ENCODE measurements around the gene ADGRA3.

DNA sequence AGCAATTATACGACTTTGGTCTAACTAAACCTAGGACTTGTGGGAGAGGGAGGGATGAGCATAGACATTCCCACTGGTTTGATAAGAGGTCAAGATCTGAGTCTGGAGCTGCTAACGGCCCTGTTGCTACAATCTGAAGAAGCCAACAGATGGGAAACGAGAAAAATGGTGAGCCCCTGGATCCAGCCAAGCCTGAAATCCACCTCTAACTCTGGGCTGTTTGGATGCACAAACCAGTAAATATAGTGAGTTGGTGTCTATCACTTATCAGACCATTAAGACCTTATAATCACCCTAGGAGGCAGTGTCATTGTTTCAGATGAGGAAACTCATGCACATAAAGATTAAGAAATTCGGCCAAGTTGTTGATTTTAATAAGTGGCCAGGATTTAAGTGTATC is 50.5 kb downstream of the ADGRA3 start:
- TF ChIP-seq CTCF (IDR thresholded peaks at IDR 0.05 in 4 of 5, conservative IDR thresholded peaks at IDR 0.05 in 1 of 5) (no peak), POLR2A (IDR thresholded peaks at IDR 0.05) (no peak)
